ENCODE results near the gene EIF2D.
"Not testable (repeated sequence)": the region's sequence is repeated elsewhere in the genome, so short reads cannot be mapped to it uniquely, and the experiment has no call there.

Gene EIF2D

GRCh38 chr1:206612129-206612876 lies at the start of gene EIF2D:
Gene EIF2D, minus strand, starts transcription at chr1:206612465. Its CDS starts 123 bp downstream, at chr1:206612342.
- peak; percentile 80 for DNase-seq (ENCODE audit: low read depth)

DNA sequence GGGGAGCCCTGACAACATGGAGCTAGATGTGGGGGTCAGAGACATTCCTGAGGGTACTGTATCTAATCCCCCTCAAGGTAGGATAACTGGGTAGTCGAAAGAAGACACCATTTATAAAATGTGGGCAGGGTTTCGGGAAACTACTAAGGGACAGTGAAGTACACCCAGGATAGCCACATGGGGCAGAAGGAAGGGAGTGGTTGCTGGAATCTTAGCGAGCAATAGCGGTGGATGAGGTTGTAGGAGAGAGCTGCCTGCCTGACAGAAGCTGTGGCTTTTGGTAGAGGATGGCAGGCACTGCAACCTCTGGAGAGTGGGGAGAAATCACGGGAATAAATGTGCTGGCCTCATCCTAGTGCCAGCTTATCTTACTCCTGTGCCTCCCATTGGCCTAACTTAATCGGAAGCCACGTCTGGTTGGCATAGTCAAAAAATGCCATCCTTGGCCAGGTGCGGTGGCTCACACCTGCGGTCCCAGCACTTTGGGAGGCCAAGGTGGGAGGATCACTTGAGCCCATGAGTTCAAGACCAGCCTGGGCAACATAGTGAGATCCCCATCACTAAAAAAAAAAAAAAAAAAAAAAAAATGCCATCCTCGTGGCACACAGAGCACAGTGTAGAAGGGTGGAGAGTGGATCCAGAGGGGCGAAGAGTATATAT lies 49.0 kb upstream of the EIF2D start:
- DNase-seq (ENCODE audit: low read depth) = no peak

DNA sequence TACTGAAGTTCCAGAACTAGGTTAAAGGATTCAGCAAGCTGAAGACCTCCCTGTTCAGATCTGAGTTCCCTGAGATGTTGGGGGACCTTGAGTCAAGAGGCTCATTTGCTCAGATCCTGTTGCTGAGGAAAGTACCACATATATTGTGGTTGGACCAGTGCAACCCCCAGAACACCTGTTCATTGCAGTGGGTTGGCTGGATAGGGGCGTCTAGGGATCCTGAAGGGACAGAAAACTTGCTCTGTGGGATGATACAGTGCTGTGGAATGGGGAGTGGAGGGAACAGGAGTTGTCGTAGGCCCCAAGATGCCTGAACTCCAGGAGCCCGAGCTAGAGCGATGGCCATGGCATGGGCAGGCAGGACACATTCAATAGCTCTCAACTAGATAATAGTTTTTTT lies 47.9 kb upstream of the EIF2D start:
- DNase-seq (ENCODE audit: low read depth) = no peak

- no peak for DNase-seq (ENCODE audit: low read depth)
These were observed 46.7 kb upstream of the EIF2D start for GRCh38 chr1:206658981-206659273.

GRCh38 chr1:206658264-206658980 lies 46.2 kb upstream of the EIF2D start:
- DNase-seq (ENCODE audit: low read depth) = no peak

DNA sequence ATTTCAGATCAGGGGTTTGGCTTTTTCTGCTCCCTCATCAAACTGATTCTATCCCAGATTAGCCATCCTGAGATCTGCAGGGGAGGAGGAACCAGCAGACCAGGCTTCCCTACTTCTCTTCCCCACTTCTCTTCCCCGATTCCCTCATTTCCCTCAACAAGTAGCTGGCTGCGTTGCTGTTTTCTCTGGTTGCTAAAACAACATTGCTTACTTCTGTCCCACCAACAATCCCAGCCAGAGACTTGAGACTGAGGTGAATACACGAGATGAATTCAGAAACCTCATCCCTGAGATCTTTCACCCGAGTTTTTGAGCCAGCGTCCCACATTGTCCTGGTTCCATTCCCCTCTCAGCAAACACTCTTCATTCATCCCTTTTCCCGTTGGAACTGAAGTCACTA lies 45.5 kb upstream of the EIF2D start:
- DNase-seq (ENCODE audit: low read depth) = no peak

GRCh38 chr1:206656936-206657335 lies 44.7 kb upstream of the EIF2D start:
- DNase-seq (ENCODE audit: low read depth) = no peak

DNA sequence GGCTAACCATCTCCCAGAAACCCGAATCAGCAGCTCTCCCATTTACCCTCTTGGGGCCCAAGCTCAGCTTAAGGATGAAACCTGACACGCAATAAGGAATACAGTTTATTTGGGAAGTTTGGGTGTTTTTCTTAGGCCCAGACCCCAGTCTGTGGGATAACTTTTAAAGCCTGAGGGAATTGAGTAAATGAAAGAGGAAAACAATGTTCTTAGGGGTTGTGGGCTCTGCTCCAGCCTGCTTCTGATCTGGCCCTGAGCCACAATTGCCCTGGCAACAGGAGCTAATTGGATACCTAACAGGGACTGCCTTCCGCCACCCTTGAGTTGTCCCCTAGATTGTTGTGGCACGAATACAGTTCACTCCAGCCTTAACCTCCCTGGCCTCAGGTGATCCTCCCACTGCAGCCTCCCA lies 43.2 kb upstream of the EIF2D start:
- no peak for DNase-seq (ENCODE audit: low read depth)

DNA sequence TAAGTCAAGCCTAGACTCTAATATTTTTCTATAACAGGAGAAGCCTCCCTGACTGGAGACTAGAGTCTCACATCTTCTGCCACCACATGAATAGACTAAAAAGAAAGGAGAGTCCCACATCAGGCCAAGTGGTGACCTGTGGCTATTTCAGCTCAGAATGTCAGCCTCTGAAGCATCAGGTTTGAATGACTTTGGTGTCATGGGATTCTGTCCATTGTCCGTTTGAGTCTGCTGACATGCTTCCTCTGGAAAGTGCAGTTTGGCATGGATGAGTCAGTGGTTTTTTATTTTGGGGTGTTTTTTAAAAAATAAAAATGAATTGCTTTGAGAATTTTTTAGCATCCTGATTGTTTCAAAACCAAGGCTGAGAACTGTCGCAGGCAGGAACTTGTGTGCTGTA lies 42.6 kb upstream of the EIF2D start:
- DNase-seq (ENCODE audit: low read depth) = no peak

- DNase-seq (ENCODE audit: low read depth) = no peak
These were observed 41.6 kb upstream of the EIF2D start for GRCh38 chr1:206653715-206654459.

DNA sequence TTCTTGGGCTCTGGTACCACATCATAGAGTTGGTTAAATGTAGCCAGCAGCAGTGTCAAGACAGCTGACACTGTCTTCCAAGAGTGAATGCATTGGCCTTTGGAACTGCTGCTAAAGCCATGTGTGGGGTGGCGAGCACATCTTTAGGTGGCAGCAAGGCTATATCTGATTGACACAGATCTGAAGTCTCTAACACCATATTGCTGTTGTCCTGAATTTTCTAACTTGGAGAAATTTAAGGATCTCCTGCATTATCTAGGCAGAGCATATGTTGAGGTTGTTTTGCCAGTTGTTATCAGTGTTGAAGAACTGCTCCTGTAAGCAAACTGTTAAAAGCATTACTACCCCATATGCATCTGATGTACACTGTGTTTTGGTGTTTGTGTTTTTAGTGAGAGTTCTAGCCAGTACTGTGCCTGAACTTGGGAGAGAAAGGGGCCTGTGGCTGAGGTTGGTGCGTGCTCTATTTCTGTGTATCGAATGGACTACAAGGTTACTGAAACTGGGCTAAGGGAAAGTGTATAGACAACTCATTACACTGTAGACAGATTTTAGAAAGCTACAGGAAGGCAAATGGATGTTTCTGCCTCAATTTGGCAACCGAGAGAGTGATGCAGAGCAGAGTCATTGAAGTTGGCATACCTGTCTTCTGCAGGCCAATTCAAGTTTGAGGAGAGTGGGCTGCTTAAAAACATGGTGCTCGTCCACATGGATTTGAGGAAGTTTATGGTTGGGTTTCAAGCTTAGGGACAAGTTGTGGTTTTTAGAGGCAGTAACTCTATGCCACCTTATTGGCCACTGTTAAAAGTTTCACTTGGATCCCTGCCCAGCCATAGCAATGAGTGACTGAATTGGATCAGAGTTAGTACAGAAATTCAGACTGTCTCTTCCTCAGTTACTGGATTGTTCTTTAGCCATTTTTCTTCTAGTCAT lies 40.0 kb upstream of the EIF2D start:
- no peak for DNase-seq (ENCODE audit: low read depth)

DNA sequence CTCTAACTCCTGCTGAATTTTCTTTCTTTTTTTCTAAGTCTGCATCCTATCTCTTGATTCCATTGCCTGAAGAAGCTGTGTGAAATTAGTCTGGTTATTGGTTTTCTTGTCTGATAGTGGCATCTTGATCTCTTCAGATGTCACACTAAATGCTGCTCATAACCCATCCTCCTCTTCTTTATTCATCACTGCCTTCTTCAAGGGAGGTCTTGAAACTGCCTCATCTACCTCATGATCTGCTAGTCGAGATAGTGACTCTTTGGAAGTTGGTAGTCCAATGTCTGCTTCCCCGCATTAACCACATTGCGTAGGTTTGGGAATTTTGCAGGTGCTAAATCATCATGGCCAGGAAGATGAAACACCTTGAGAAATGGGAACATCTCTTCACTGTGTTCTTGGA lies 38.7 kb upstream of the EIF2D start:
- no peak for DNase-seq (ENCODE audit: low read depth)

DNA sequence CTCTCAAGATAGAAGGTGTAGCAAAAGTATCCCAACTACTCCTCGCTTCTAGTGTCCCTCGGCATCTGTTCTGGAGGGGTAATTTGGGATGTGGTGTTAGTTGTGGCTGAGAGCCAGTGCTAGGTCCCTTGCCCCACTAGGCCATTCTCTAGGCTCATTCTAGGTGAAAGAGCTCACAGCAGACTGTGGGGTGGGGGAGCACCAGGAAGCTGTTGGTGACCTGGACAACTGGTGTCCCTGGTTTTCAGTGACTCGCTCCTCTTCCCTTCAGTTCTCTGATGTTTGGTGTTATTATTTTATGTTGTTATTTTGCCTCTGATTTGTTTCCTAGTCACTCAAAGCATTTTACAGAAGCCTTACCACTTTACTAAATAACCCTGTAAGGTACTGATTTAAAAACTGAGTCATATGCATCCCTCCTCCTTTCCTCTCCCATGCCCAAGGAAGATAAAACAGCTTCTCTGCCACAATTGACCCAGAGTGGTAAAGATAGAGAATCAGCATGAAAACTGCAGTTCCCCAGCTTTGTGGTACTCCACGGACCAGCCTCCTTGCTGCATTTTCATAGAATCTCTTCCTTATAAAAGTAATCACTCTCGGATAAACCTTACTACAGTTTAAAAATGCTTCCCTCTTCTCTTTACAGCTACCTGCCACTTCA lies 37.1 kb upstream of the EIF2D start:
- no peak for DNase-seq (ENCODE audit: low read depth)

GRCh38 chr1:206647224-206647623 lies 35.0 kb upstream of the EIF2D start:
- no peak for DNase-seq (ENCODE audit: low read depth)

GRCh38 chr1:206646504-206646903 lies 34.2 kb upstream of the EIF2D start:
- no peak for DNase-seq (ENCODE audit: low read depth)

DNA sequence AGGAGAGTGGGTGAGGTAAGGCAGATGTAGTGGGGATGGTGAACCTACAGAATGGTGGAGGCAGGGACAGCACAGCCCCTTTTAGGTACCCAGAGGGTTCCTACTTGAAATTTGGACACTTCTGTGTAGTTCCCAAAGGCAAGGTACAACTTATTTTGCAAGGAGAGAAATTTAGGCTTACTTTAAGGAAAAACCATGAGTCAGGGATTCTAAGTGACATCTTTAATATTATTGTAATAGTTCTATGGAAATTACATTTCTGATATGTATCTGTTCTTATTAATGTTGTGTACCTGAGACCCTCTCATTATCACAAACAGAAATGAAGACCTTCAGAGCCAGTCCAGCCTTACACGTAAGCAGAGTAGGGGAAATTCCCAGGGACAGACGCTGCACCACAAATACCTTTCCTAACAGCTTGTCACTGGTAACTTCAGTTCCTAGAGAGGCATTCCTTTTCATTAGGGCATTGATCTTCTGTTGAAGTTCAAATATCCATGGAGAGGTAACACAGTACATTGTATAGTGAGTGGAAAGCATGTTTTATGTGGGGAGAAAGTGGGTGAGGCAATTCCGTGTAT lies 30.9 kb upstream of the EIF2D start:
- no peak for DNase-seq (ENCODE audit: low read depth)

- DNase-seq (ENCODE audit: low read depth) = not testable (repeated sequence)
These were observed 29.8 kb upstream of the EIF2D start for GRCh38 chr1:206642074-206642473.

- DNase-seq (ENCODE audit: low read depth) = no peak
These were observed 25.3 kb upstream of the EIF2D start for GRCh38 chr1:206637605-206638004.

GRCh38 chr1:206636671-206637070 lies 24.4 kb upstream of the EIF2D start:
- no peak for DNase-seq (ENCODE audit: low read depth)

- no peak for DNase-seq (ENCODE audit: low read depth)
These were observed 23.7 kb upstream of the EIF2D start for GRCh38 chr1:206635978-206636345.

Measured in stromal cell of bone marrow (primary cell).